ENCODE data around the gene MYH4. TPM values are rescaled to one million over a fixed set of nuclear protein-coding genes. Genes with fewer than 3 reads are reported as not detected.

The MYH4 gene
- total and polyA plus RNA-seq, 2 of the 8 experiments (the other 6 are each of a cell fraction or from before 2014, with no cell fraction given): not detected

DNA sequence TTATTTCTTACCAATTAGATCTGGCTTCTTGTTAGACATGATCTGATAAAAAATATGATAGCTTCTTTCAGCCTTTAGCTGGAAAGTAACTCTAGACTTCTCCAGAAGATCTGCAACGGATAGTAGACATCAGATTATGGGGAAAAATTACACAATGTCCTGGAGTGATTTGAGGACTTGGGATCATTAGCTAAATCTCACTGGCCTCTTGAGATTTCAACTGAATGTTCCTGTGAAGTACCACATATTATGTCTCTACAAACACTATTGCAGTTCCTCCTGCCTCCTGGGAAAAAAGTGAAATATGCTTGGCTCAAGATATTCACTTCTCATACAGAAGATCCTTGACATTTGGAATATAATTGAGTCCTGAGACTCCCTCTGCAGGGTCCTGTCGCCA is 43.5 kb upstream of the MYH4 start:
- H3K9ac ChIP-seq (replicated peaks in 1 of 4; ENCODE audit: extremely low read depth in 1 of 4, low read depth in 3 of 4, low read length in 3 of 4): no peak overlapping the region
- no peaks in the 10 kb centered on the region for H3K9me3 ChIP-seq (ENCODE audit: insufficient read depth in 2 of 2, low read depth in 1 of 2, low read length in 1 of 2)
- CTCF ChIA-PET (ENCODE audit: partially characterized antibody): interaction anchor here (0.6 to 3.4 kb wide), 8 partner anchors 8 to 588 kb away, joined by 3 to 22 read pairs (median 4); no protein-coding TSS in a partner anchor
- WGBS, 2 experiments (ENCODE audit: extremely low coverage in 1 of 2, insufficient coverage in 1 of 2, insufficient read length in 1 of 2, insufficient replicate concordance in 2 of 2, low coverage in 1 of 2, low lambda C conversion rate in 2 of 2, missing lambda C conversion rate in 1 of 2): 90% methylated on average over 2 of the region's 2 CpGs; no CpG with 5 or more reads in 1 of the 2 experiments
- H3K4me1 ChIP-seq (replicated peaks in 1 of 4; ENCODE audit: control insufficient read depth in 3 of 4, insufficient read depth in 4 of 4, low read length in 3 of 4): 0 out of 7 replicates have a peak, but pooled peaks cover 0 to 2% (median under 1%) of the 10 kb centered on the region in 4 experiments
- POLR2A ChIA-PET (ENCODE audit: partially characterized antibody): no interaction called here
- no peak overlapping the region for H3K27ac ChIP-seq (ENCODE audit: low read depth, low read length)
- H2BK12ac ChIP-seq (ENCODE audit: low read depth, low read length): no peak overlapping the region
- H3K14ac ChIP-seq (ENCODE audit: insufficient read length): no peak overlapping the region
- no peaks in the 10 kb centered on the region for H3K79me1 ChIP-seq (ENCODE audit: low read depth, low read length)
- H3K23me2 ChIP-seq (ENCODE audit: low read depth, low read length): no peaks in the 10 kb centered on the region
- no peak overlapping the region for H2BK120ac ChIP-seq (replicated peaks; ENCODE audit: low read depth, low read length)
- H3K4ac ChIP-seq (replicated peaks; ENCODE audit: insufficient read length, low read depth, low read length): no peak overlapping the region
- H4K91ac ChIP-seq (replicated peaks; ENCODE audit: insufficient read length, low read length): no peak overlapping the region
- H4K5ac ChIP-seq (ENCODE audit: insufficient read length, low read depth, low read length): no peak overlapping the region
- no peak overlapping the region for H3K4me3 ChIP-seq (ENCODE audit: extremely low read depth in 1 of 4, insufficient read depth in 2 of 4, low read depth in 3 of 4, low read length in 4 of 4)
- FAIRE-seq: no peak
- no peaks in the 10 kb centered on the region for H3K27me3 ChIP-seq (replicated peaks in 1 of 4; ENCODE audit: control insufficient read depth in 3 of 4, extremely low read depth in 1 of 4, insufficient read depth in 3 of 4, low read length in 3 of 4)
- H3K4me2 ChIP-seq (ENCODE audit: insufficient read depth in 1 of 2, low read depth in 2 of 2, low read length in 2 of 2): no peak overlapping the region
- H3K79me2 ChIP-seq (ENCODE audit: control insufficient read depth in 1 of 2, insufficient read depth in 2 of 2, low read length in 2 of 2): no peaks in the 10 kb centered on the region
- H4K8ac ChIP-seq (ENCODE audit: extremely low read depth, insufficient read depth, low read length): no peak overlapping the region
- H2BK15ac ChIP-seq (ENCODE audit: low read length): no peak overlapping the region
- H3K18ac ChIP-seq (ENCODE audit: extremely low read depth, low read length): no peak overlapping the region
- no peak overlapping the region for H3K23ac ChIP-seq (ENCODE audit: insufficient read length)
- DNase-seq (ENCODE audit: low read depth in 1 of 2, low spot score in 2 of 2): no peak
- H3K36me3 ChIP-seq (ENCODE audit: control insufficient read depth in 2 of 4, insufficient read depth in 4 of 4, low read length in 3 of 4): no peaks in the 10 kb centered on the region
- H2BK5ac ChIP-seq (ENCODE audit: low read depth, low read length): no peak overlapping the region
- no peak overlapping the region for H2AK5ac ChIP-seq (ENCODE audit: low read depth, low read length)
- no peak overlapping the region for H2AFZ ChIP-seq (ENCODE audit: low read length)
- H3K56ac ChIP-seq (replicated peaks; ENCODE audit: insufficient read length, low read depth, low read length): no peak overlapping the region
- H2BK20ac ChIP-seq (ENCODE audit: low read length): no peak overlapping the region
- H4K20me1 ChIP-seq (replicated peaks in 1 of 2; ENCODE audit: control insufficient read depth in 1 of 2, insufficient read depth in 2 of 2, low read length in 2 of 2): no peaks in the 10 kb centered on the region
